RKO (cell line): ENCODE data around the gene CISD1.
A peak's percentile ranks its signal among the peaks of the same experiment; 100 is the strongest.
"Not testable (repeated sequence)": the region's sequence is repeated elsewhere in the genome, so short reads cannot be mapped to it uniquely, and the experiment has no call there.

Source experiments
- DNase-seq: peaks from one replicate; pipeline ENCODE4 v3.0.0-alpha.2; 2016; ENCODE audit warnings: low spot score

Gene CISD1

DNA sequence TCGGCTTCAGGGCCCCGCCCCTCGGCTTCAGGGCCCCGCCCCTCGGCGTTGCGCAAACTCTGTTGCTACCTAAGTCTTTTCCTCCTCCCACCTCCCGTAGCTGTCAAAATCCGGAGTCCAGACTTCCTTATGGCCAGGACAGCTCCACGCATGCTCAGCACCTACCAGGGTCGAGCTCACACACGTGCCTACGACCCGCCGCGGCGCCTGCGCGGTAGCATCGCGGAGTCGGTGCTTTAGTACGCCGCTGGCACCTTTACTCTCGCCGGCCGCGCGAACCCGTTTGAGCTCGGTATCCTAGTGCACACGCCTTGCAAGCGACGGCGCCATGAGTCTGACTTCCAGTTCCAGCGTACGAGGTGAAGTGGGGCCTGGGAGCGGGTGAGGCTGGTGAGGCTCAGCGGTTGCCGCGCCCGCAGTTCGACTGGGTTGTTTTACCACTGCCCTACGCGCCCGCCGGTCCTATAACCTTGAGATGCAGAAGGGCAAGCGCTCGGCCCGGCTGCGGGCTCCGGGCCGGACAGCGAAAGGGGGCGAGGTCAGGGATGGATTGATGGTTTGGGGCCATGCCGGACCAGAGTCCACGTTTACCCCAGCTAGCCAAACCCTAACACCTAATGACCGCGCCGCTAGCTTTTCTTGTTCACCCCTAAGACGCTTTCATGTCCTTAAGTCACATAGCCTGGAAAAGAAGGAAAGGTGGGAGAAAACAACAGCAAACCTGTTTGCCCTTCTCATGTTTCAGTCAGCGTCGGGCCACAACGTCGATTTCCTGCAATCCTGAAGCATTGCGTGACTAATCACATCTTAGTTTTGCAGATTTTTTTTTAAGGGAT lies at the start of gene CISD1:
Gene CISD1 (plus strand): TSS at position 217 of the 836 bp plus-strand sequence. CDS start 112 bp downstream, at position 329.
- peak; percentile 99 for DNase-seq

DNA sequence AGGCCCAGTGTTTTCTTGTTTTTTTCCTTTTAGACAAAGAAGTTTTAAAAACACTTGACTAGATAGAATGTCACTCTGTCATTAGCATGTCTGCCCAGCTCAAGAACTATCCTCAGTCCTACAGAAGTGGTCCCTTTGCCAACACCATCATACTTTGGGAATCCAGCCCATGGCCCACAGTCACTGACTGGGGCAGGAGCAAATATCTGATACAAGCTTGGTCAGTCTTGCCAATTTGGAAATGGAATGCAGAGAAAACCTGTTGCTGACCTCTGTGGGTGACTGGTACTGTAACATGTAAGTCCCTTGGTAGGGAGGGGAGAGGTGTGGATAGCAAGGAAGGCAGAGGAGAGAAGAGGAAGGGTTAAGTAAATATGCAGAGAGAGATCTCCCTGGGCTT lies 49.1 kb upstream of the CISD1 start:
- no peak for DNase-seq

DNA sequence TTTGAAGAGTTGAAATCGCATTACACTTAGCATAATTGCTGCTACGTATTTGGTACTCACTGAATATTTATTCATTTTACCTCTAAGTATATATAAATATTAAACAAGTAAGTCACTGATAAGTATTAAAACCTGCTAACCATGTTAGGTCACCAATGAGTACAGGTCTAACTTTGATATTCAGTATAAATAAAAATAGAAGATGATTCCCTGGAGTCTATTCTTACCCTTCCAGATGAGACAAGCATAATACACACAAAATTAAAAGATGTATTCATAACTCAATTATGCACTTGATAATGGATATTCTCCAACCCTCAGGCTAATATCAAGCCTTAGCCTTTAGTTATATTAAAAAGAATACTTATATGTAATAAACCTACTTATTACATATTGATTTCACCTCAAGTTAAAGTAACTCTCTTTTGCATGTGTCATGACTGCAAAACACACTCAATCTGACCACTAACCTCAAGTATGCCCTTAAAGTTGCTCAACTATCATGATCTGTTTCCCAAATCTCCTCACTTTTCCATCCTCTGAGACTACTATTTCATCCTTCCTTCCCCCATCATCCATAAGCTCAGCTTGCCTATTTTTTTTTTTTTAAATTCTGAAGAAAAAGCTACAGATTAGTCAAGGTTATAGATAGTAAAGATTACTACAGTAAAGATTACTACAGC lies 48.1 kb upstream of the CISD1 start:
- DNase-seq, result no peak

DNA sequence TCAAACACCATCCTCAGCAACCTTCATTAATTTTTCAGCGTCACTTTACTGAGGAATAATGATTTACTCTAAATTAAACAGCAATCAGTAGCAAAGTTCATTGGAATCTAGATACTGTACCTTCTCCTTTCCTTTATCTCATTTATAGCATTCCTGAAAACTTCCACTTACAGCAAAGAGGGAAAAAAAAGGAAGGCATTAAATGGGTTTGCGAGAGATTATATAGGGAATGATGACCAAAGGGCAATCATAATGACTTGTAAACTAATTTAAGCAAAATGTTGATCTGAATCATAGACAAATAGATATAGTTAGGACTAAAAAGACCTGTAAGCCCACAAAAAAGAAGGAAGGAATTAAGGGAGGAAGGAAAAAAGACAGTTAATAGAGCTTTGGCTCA lies 43.3 kb upstream of the CISD1 start:
- DNase-seq, result no peak

DNA sequence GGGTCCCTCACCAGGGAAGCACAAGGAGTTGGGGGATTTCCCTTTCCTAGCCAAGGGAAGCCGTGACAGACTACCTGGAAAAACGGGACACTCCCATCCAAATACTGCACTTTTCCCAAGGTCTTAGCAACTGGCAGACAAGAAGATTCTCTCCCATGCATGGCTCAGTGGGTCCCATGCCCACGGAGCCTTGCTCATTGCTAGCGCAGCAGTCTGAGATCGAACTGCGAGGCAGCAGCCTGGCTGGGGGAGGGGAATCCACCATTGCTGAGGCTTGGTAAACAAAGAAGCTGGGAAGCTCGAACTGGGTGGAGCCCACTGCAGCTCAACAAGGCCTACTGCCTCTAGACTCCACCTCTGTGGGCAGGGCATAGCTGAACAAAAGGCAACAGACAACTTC lies 39.1 kb upstream of the CISD1 start:
- DNase-seq, result not testable (repeated sequence)

DNA sequence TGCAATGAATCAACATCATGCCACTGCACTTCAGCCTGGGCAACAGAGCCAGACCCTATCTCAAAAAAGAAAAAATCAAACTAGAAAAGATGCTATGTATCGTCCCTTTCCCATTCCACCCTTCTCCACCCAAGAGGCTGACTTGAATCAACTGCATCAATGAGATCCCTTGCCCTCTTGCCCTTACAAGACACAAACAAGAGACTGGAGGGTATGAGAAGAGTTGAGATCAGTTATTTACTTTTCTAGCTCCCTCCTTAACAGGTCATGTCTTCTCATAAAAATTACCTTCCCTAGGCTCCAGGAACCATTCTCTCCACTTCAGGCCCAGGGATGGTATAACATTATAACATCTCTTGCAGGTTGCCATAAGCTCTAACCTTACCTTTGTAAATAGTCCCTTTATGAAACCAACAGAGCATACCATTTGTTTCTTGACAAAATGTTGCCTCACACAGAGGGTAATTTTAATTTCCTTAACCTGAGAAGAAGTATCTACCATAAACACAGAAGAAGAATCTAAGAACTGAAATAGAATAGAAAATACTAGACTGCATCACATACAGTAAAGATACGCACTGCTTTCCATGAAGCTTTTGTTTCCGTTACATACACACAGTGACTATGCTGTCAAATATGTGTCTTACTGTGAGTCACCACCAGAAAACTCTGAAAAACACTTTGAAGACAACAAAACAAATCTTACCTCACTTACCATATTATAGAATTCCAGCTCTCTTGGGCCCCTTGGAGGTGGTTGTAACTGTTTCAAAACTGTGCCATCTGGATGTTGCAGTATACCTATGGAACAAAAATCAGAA lies 31.7 kb upstream of the CISD1 start:
- DNase-seq, result peak; percentile 88

DNA sequence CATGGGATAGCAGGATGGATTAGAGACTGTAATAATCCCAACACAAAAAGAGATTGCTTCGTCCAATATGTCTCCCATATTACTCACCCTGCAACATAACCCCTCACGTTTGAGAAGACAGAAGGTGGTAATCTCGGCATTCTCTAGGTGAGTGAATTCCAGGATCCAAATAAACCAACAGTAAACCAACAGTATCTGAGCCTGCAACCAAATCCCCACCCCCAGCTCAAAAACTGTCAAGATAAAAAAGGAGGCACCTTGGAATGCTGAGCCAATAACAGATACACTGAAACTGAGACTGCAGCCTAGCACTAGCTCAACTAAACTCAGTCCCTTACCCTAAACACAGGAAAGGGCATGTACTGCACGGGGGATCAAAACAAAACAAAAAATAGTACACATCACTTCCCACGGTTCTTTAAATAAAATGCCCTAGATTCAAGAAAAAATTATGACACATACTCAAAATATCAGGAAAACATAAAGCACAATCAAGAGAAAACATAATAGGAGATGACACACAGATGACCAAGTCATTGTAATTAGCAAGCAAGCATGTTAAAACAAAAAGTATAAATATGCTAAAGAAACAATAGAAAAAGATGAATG lies 29.3 kb upstream of the CISD1 start:
- peak; percentile 43 for DNase-seq

DNA sequence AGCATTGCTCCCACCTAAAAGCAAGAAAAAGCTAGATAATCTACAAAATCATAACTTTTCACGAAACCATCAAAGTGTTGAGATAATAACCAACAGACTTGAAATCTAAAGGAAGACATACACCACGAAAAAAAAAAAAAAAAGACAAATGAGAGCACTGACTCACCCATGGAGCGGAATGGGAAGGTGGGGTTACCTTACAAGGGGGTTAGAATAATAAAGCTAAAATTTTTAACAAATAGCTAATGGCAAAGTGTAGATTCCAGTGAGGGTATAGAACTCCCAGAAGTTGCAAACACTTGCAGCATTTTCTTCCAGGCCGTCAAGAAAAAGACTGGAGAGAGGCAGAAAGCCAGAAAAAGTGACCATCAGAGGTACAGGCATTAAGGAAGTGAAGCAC lies 28.4 kb upstream of the CISD1 start:
- DNase-seq, result no peak

DNA sequence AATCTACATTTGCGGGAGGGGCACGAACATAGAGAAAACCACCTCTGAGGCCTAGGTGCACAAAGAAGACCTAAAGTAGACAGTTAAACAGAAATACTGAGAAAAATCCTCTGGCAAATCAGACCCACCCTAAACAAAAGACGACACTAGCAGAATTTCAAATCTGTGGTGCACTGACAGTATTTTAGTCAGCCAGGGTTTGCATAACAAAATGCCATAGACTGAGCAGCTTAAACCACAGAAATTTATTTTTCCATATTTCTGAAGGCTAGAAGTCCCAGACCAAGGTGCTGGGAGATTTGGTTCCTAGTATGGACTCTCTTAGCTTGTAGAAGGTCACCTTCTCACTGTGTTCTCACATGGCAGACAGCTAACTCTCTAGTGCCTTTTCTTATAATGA lies 27.6 kb upstream of the CISD1 start:
- DNase-seq, result no peak

DNA sequence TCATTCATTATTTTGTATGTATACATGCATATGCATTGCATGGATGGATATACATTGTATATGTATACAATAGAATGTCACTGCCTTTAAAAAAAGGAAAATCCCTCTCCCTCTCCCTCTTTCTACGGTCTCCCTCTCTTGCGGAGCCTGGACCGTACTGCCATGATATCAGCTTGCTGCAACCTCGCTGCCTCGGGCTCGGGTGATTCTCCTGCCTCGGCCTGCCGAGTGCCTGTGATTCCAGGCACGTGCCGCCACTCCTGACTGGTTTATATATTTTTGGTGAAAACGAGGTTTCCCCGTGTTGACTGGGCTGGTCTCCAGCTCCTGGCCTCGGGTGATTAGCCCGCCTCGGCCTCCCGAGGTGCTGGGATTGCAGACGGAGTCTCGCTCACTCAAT lies 25.7 kb upstream of the CISD1 start:
- no peak for DNase-seq

DNA sequence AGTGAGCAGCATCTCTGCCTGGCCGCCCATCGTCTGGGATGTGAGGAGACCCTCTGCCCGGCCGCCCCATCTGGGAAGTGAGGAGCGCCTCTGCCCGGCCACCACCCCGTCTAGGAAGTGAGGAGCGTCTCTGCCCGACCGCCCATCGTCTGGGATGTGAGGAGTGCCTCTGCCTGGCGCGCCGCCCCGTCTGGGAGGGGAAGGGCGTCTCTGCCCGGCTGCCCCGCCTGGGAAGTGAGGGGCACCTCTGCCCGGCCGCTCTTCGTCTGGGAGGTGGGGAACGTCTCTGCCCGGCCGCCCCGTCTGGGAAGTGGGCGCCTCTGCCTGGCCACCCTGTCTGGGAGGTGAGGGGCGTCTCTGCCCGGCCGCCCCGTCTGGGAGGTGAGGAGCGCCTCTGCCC lies 25.2 kb upstream of the CISD1 start:
- DNase-seq, result not testable (repeated sequence)

DNA sequence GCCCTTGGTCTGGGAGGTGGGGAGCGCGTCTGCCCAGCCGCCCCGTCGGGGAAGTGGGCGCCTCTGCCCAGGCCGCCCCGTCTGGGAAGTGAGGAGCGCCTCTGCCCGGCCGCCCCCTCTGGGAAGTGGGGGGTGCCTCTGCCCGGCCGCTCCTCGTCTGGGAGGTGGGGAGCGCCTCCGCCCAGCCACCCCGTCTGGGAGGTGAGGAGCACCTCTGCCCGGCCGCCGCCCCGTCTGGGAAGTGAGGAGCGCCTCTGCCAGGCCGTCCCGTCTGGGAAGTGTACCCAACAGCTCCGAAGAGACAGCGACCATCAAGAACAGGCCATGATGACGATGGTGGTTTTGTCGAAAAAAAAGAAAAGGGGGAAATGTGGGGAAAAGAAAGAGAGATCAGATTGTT lies 24.7 kb upstream of the CISD1 start:
- not testable (repeated sequence) for DNase-seq

DNA sequence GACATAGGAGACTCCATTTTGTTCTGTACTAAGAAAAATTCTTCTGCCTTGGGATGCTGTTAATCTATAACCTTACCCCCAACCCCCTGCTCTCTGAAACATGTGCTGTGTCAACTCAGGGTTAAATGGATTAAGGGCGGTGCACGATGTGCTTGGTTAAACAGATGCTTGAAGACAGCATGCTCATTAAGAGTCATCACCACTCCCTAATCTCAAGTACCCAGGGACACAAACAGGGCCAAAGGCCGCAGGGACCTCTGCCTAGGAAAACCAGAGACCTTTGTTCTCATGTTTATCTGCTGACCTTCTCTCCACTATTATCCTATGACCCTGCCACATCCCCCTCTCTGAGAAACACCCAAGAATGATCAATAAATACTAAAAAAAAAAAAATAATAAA lies 24.3 kb upstream of the CISD1 start:
- DNase-seq, result not testable (repeated sequence)

DNA sequence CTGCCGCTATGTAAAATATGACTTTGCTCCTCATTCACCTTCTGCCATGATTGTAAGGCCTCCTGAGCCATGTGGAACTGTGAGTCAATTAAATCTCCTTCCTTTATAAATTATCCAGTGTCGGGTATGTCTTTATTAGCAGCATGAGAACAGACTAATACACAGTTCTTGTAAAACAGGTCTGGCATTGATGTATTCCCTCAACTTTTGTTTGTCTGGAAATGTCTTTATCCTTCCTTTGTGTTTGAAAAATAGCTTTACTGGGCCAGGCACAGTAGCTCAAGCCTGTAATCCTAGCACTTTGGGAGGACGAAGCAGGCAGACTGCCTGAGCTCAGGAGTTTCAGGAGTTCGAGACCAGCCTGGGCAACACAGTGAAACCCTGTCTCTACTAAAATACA lies 15.8 kb upstream of the CISD1 start:
- DNase-seq, result no peak

DNA sequence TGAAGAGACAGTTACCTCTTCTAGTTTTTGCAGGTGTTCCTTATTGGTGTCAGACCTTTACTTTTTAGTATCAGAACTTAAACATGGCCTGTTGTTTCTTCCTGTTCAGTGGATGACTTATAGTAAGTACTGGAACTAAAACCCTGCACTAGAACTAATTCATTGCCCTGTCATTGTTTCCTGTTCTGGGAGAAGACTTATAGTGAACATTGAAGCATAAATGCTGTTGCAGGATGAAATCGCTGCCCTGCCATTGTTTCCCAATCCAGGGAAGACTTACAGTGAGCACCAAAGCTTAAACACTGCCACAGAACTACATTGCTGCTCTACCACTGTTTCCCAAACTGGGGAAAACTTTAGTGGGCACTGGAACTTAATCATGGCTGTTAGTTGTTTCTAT lies 14.3 kb upstream of the CISD1 start:
- no peak for DNase-seq

DNA sequence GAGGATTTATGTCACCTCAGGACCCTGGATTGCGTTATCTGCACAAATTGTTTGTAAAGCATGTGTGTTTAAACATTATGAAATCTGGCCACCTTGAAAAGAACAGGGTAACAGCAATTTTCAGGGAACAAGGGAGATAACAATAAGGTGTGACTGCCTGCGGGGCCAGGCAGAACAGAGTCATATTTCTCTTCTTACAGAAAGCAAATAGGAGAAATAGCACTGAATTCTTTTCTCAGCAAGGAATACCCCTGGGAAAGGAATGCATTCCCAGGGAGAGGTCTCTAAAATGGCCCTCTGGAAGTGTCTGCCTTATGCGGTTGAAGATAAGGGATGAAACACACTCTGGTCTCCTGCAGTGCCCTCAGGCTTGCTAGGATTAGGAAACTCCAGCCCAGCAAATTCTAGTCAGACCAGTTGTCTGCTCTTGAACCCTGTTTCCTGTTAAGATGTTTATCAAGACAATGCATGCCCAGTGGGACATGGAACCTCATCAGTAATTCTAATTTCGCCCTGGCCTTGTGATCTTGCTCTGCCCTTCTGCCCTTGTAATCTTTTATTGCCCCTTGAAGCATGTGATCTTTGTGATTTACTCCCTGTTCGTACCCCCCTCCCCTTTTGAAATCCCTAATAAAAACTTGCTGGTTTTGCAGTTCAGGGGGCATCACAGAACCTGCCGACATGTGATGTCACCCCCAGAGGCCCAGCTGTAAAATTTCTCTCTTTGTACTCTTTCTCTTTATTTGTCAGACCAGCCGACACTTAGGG lies 12.8 kb upstream of the CISD1 start:
- DNase-seq, result not testable (repeated sequence)

DNA sequence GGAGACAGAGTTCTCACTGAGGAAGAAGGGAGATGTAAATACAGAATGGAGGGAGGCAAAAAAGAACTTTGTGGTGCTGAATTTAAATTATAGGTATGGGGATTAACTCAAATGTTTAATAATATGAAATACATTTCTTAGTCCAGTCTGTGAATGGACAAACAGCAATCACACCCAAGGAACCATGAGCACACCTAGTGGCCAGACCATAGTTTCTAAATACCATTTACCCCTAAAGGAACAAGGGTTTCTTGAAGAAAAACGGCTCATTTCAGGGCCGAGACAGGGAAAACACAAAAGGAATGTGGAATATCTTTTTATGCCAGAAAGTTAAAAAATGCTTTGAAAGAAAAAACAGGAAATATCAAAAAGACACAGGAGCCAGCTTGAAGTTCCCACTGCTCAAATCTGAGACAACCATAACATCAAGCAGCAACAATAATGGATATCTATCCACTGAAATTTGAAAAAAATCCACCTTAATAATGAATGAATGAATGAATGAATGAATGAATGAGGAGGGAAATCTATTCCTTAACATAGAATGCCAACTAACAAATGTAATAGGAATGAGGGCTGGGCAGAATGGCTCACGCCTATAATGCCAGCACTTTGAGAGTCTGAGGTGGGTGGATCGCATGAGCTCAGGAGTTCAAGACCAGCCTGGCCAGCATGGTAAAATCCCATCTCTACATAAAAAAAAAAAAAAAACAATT lies 9.8 kb upstream of the CISD1 start:
- DNase-seq, result no peak

DNA sequence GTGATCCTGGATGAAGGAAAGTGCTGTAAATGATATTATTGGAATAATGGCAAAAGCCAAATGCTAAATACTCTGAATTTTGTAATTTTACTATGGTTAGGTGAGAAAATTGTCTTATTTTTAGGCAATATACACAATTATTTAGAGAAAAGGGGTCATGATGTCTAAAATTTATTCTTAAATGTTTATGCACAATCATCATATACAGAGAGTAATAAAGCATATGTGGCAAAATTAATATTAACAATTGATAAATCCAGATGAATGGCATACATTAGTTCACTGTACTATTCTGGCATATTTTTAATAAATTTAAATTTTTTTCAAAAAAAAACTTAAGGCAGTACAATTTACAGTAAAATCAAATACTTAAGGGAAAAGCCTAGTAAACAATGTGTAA lies 8.6 kb upstream of the CISD1 start:
- no peak for DNase-seq

DNA sequence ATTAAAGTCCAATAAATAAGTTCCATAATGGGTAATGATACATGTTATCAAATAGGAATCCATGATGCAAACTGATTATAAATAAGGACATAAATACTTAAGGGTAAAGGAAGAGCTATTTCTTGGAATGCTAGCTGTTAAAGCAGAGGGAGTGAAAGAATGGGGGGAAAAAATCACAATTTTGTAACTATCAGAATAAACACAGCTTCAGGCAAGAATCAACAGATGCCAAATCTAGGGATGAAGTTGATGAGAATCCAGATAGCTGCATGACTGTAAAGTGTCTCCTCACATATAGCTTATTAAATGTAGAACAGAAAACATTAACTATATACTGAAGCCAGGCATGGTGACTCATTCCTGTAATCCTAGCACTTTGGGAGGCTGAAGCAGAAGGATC lies 6.2 kb upstream of the CISD1 start:
- DNase-seq, result no peak

DNA sequence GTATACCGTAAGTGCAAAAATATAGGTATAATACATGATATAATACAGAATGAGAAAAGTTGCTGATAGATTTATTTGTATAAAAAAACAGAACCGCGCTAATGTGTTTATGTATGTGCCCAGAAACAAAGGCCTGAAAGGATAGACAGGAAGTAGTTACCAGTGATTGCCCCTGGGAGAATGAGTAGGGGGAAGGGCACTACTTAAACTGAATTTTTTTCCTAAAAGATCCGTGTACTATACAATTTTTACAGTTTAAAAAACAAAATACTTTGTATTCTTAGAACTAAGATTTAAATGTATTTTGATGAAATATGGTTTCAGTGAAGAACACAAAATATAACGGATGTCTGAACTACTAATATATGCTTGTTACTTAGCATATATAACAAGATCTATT lies 4.2 kb upstream of the CISD1 start:
- peak; percentile 37 for DNase-seq

DNA sequence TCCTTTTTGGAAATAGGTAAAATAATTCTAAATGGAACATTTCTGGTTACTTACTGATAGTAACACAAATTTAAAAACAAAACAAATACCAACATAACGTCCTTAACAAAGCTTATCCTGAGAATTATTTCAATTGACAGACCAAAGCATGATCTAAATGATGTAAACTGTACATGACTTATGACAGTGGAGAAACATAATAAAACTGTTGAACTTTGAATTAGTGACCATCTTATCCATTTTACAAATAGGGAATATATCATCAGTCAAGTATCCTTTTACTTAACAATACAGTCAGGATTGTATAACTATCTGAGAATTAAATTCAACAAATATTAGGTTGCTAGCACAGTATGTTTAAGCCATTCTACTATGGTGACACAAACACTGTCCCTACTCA lies 3.7 kb upstream of the CISD1 start:
- DNase-seq, result no peak
